Sigmoid colon (tissue), 4 donors: ENCODE results near the gene ZAP70.

ENCODE experiments used
- CTCF ChIP-seq, 4 experiments: fragments of 450-650 bp in 3 of 4; fragments of 200-600 bp in 1 of 4; IDR thresholded peaks; one replicate each; pipeline ENCODE4 v1.5.1; 2016 to 2019; ENCODE audit warnings: antibody characterized with exemption in 4 of 4, mild to moderate bottlenecking in 3 of 4, moderate library complexity in 2 of 4
- EP300 ChIP-seq, 4 donors: sonication (generic); formaldehyde crosslinking; IDR thresholded peaks; one replicate each; pipeline ENCODE4 v1.6.1; 2017; ENCODE audit warnings: antibody characterized with exemption in 4 of 4
- POLR2A ChIP-seq, 2 donors: fragments of 450-650 bp; IDR thresholded peaks; one replicate each; pipeline ENCODE4 v1.6.1; 2016; ENCODE audit warnings: antibody characterized with exemption in 2 of 2, mild to moderate bottlenecking in 2 of 2, moderate library complexity in 2 of 2
- POLR2AphosphoS5 ChIP-seq, 4 donors: sonication (generic); formaldehyde crosslinking; IDR thresholded peaks; one replicate each; pipeline ENCODE4 v1.6.1; 2017; ENCODE audit warnings: antibody characterized with exemption in 4 of 4

- no peak for TF ChIP-seq CTCF (IDR thresholded peaks at IDR 0.05)
- TF ChIP-seq POLR2A (IDR thresholded peaks at IDR 0.05): no peak
- no peak for TF ChIP-seq EP300 (IDR thresholded peaks at IDR 0.05)
- TF ChIP-seq POLR2AphosphoS5 (IDR thresholded peaks at IDR 0.05): no peak
Measured at GRCh38 chr2:97720746-97721145, 7.4 kb downstream of the ZAP70 start.
